ENCODE results near the gene MRPS2. TPM values are rescaled to one million over a fixed set of nuclear protein-coding genes. Genes with fewer than 3 reads are reported as not detected.

The MRPS2 gene
- polyA plus RNA-seq, 4 donors: 43.9 to 62.1 (median 54.0) TPM

GRCh38 chr9:135498381-135499126 lies 1.9 kb upstream of the MRPS2 start:
- no peak for DNase-seq (ENCODE audit: low read depth in 4 of 4, low spot score in 2 of 4)

- peak in 3 of 4 donors; percentile 70 to 83 (median 72) for DNase-seq (ENCODE audit: low read depth in 4 of 4, low spot score in 2 of 4)
Observed at GRCh38 chr9:135499326-135500070, 984 bp upstream of the MRPS2 start.

- peak in 1 of 4 donors; percentile 65 for DNase-seq (ENCODE audit: low read depth in 4 of 4, low spot score in 2 of 4)
Observed at GRCh38 chr9:135500071-135500524, 384 bp upstream of the MRPS2 start.

- DNase-seq (ENCODE audit: low read depth in 4 of 4, low spot score in 2 of 4): no peak
Observed at GRCh38 chr9:135501261-135502167, 1.0 kb downstream of the MRPS2 start.

- DNase-seq (ENCODE audit: low read depth in 4 of 4, low spot score in 2 of 4): no peak
Observed at GRCh38 chr9:135502168-135502872, 1.8 kb downstream of the MRPS2 start.

GRCh38 chr9:135502873-135503321 lies 2.4 kb downstream of the MRPS2 start:
- DNase-seq (ENCODE audit: low read depth in 4 of 4, low spot score in 2 of 4): no peak

GRCh38 chr9:135503371-135504261 lies 3.1 kb downstream of the MRPS2 start:
- DNase-seq (ENCODE audit: low read depth in 4 of 4, low spot score in 2 of 4): no peak

- no peak for DNase-seq (ENCODE audit: low read depth in 4 of 4, low spot score in 2 of 4)
Observed at GRCh38 chr9:135504262-135505243, 4.1 kb downstream of the MRPS2 start.

- no peak for DNase-seq (ENCODE audit: low read depth in 4 of 4, low spot score in 2 of 4)
Observed at GRCh38 chr9:135505406-135506187, 5.1 kb downstream of the MRPS2 start.

GRCh38 chr9:135506327-135507103 lies 6.0 kb downstream of the MRPS2 start:
- no peak for DNase-seq (ENCODE audit: low read depth in 4 of 4, low spot score in 2 of 4)

- no peak for DNase-seq (ENCODE audit: low read depth in 4 of 4, low spot score in 2 of 4)
Observed at GRCh38 chr9:135507104-135508035, 6.9 kb downstream of the MRPS2 start.

- DNase-seq (ENCODE audit: low read depth in 4 of 4, low spot score in 2 of 4): no peak
Observed at GRCh38 chr9:135508211-135508820, 7.8 kb downstream of the MRPS2 start.

- no peak for DNase-seq (ENCODE audit: low read depth in 4 of 4, low spot score in 2 of 4)
Observed at GRCh38 chr9:135509458-135509857, 9.0 kb downstream of the MRPS2 start.

- no peak for DNase-seq (ENCODE audit: low read depth in 4 of 4, low spot score in 2 of 4)
Observed at GRCh38 chr9:135512241-135512603, 11.7 kb downstream of the MRPS2 start.

- no peak for DNase-seq (ENCODE audit: low read depth in 4 of 4, low spot score in 2 of 4)
Observed at GRCh38 chr9:135512904-135513303, 12.4 kb downstream of the MRPS2 start.

Measured in left renal cortex interstitium (tissue), 4 donors.